Dermis blood vessel endothelial cell (primary cell): ENCODE results near the gene SEMA5A. TPM values are rescaled to one million over a fixed set of nuclear protein-coding genes. Genes with fewer than 3 reads are reported as not detected.
"Not testable (repeated sequence)": the region's sequence is repeated elsewhere in the genome, so short reads cannot be mapped to it uniquely, and the experiment has no call there.

Experiments used
- DNase-seq: peaks from one replicate; pipeline ENCODE4 v3.0.0; 2010
- total RNA-seq: library from RNA; depleted of rRNA; stranded (reverse); fragments of >200 nt; gene quantifications from 2 replicates; pipeline ENCODE4 v1.2.3, GENCODE V29; 2014

SEMA5A gene
- total RNA-seq, 1 donor from 2014 or later: 0.17 TPM

DNA sequence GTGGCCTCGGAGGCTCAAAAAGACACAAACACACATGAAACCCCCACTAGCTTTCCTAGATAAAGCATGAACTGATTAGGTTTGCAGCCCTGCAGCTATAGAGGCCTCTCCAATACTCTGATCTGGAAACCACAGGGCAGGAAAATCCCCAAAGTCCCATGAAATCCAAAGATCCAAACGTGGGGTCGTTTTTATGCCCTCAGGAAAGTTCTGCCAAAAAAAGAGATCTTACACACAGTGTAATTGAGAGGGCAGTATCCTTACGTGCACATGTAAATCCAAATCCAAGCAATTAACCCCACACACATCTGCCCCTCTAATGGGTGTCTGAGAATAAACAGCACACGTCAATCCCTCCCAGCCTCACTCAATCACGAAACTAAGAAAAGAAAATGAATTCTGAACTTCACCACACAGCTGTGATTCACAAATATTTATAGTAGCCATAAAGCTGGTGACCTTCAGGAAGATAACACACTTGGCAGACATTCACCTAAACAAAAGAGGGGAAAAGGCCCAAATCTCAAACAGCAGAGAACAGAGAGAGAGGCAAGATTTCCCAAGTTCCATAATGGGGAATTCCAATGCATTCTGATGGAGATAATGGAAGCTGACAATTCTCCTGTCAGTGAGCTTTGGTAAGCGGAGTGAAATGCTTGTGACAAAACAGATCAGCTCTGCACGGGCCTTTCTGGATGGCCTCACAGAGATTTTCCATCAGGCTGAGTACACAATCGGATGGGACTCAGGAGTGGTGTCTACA lies 114.2 kb downstream of the SEMA5A start:
- no peak for DNase-seq

DNA sequence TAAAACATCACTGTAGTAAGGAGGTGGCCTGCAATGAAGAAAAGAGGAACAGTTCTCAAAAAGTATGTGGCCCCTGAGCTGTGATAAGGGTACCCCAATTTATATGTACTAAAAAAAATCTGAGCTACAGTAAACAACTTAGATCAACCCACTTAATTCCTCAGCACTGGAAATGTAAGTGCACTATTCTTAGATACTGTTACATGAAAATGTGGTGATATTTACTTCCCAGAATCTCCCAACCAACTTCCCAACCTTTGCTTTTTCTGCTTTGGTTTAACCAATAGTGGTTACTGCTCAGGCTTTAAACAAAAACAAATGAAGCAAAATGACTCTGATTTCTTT lies 114.8 kb downstream of the SEMA5A start:
- DNase-seq: no peak

DNA sequence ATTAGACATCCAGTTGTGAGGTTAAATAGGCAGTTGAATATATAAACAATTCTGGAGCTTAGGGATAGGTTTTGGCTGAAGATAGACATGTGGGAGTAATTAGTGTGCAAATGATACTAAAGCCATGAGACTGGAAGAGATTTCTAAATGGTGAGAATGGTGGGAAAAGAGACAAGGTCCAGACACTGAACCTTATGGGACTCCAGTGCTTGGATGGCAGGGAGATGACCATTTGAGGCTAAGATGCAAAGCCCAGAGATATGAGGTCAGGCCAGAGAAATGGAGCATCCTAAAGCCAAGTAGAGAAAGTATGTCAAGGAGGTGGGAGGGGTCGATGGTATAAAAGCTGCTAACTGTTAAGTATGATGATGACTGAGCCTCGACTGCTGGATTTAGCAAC lies 115.6 kb downstream of the SEMA5A start:
- DNase-seq: no peak

DNA sequence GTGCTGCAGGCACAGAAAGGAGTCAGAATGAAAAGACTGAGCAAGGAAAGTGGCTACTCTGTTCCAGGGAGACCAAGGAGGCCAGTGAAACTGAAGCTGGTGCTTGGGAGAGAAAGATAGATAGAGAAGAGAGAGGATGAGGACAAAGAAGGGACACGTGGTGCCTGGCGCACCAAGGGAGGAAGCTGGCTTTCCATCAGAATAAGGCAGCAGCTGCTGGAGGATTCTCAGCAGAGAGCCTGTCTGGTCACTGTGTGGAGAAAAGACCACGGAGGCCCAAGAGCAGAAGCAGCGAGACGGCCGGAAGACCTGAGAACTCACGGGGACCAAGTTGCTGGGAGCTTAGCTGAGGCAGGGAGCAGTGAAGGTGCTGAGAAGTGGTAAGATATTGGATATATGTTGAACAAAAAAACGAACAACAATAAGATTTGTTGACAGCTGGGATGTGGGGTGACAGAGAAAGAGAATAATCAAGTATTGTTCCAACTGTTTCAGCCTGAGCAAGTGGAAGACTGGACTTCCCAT lies 116.1 kb downstream of the SEMA5A start:
- no peak for DNase-seq

DNA sequence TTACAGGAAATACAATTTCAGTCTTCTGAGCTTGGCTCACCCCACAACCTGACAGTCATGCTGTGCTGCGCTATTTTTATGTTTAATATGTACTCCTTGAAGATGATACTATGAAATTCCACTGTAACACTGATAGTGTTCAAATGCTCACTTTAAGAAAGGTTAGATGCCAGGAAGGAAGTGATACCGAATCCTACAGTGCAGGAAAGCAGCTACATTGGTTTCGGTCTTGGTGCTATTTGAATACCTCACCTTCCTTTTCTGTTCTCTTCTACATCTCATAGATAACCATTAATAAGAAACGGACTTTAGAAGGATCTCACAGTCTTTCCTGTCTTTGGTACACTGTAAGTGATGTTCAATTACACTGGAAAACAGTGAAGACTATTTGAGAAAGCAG lies 117.6 kb downstream of the SEMA5A start:
- DNase-seq: no peak

DNA sequence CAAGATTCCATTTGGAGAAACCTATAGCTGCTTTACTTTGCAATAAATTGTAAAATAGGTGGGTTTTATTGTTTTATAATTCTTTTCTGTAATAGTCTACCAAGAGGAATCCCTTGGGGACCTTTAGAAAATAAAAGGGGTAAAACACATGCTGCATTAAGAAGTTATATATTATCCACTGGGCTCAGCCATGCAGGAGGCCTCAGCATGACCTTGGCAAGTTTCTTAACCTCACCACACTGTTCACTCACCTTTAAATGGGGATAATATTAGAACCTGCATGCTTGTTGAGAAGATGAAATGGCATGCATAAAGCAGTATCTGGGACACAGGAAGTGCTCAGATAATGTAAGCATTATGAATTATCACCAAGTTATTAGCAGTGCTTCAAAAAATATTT lies 120.2 kb downstream of the SEMA5A start:
- DNase-seq: no peak

DNA sequence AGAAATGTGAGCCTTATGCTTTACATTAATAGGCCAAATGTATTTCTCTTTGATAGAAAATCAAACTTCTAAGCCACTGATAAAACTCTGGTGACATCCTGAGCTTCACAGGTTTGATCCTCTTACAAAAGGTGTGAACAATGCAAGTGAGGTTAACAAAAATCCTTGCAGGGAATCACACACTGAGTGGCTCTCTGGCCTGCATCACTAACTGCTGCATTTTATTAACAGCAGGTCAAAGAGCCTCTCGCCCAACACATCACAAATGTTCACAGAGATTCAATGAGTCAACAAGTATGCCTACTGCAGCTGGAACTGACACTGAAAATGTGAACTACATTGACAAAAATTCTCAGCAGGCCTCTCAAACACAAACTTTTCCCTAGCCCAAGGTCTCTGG lies 122.3 kb downstream of the SEMA5A start:
- DNase-seq: no peak

DNA sequence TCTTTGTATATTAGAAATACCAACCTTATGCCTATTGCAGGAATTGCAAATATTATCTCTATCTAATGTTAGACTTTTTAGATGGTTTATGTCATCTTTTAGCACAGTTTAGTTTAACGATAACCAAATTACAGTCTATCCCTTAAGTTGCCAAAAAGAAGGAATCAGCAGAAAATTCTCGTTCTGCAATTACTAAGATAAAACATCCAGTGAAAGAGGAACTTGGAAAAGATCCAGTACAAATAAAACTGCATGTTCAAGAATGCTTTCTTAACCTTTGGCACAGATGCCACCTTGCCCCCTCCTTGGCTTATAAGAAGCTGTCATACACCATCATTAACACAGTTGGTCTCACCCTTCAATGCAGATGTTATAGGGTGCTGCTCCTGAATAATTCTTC lies 124.0 kb downstream of the SEMA5A start:
- DNase-seq: no peak

DNA sequence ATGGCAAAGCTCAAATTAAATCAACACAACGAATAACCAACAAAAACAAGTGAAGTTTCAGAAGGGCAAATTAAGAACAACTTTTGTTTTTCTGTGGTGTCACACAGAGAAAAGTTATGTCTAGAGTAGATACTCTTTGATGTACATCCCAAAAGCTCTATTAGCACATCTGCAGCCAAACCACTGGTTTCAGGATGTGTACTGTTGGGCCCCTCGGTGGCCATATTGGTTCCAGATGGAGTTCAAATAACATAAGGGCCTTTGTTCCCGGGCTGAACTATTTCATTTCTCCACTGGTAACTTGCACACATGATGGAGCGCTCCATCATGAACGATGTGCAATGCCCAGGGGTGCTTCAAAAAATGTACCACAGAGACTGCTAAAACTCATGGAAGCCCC lies 126.1 kb downstream of the SEMA5A start:
- DNase-seq: no peak

DNA sequence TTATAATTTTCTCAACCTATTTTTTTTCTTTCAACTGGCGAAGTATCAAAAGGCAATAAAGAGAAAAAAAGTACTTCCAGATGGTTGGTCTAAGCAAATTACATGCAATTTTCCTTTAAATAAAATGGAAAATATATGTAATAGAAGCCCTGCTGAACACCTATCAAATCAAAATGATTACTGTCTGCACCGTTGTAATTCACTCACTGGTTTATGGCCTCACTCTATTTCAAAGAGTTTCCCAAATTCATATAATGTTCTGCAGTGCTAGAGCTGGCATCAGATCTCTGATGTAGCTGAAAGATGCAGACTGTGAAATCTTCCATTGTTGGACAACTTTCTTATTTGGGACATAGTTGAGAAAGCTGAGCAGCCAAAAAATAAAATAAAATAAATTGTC lies 130.3 kb downstream of the SEMA5A start:
- no peak for DNase-seq

DNA sequence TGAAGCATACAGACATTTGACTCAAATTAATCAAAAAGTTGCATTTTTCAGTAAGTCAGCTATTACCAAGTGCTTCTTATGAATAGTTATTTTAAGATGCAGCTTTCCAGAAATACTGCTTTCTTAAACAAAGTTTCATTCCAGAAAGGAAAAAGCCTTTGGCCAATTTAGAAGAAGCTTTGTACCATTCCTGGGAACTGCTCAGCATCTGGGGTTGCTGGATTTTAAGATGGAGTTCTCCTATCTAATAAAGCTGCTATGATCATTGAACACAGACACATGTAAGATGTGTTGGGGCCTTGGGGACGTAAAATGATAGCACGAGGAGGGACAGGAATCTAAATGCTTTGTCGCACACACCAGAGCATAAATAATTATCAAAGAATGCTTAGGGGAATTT lies 130.8 kb downstream of the SEMA5A start:
- DNase-seq: no peak

DNA sequence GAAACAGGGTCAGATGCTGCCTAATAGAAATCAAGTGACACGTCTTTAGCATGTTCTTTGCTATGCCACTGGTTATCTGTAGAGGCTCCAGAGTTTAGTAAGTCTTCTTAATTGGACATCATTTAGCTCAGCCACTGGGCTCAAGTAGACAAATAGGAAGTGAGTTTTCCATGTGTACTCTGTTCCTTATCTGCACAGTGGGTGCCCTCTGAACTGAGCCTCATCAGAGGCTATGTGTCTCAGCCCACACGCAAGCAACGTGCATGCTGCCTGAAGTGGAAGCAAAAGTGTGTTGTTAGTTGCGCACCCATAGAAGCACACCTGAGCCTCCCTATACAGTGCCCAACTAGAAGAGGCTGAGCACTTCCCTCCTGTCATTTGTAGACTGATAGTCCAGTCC lies 134.7 kb downstream of the SEMA5A start:
- DNase-seq: no peak

DNA sequence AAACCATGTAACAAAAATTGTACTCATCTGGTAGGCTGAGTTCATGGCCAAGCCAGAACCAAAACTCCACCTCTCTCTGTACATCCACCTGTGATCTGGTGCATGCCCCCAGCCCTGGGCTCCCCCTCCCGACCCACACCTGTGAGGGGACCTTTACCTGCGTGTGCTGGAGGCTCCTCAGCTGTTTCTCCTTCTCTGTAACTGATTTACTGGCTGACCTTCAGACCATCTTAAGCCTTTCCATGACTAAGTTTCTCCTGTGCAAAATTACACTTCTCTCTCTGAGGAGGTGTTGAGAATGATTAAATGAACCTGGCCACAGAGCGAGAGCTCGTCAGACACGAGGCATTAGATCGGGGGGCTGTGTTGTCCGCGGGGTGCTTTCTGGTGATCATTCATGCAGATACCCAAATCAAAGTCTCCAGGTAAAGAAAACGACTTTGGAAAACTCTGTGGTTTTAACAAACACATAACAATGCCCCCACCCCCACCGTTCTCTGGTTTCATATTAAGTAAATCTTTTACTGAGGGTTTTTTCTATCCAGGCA lies 136.4 kb downstream of the SEMA5A start:
- no peak for DNase-seq

DNA sequence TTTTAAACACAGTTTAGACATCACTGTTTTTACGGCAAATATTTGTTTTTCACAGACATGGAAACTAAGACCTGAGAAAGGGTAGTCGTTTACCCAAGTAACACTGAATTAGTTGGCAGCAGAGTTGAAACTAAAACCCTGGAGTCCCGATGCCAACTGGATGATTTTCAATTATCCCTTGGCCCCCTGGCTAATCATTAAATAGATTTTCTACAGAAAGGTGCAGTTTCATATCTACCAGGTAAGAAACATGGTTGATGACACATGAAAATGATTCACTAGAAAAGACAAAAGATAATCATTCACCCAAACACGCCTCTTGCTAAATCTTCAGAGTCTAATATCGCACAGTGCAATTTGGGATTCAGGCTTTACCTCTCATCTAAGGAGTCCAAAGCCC lies 136.9 kb downstream of the SEMA5A start:
- DNase-seq: no peak

DNA sequence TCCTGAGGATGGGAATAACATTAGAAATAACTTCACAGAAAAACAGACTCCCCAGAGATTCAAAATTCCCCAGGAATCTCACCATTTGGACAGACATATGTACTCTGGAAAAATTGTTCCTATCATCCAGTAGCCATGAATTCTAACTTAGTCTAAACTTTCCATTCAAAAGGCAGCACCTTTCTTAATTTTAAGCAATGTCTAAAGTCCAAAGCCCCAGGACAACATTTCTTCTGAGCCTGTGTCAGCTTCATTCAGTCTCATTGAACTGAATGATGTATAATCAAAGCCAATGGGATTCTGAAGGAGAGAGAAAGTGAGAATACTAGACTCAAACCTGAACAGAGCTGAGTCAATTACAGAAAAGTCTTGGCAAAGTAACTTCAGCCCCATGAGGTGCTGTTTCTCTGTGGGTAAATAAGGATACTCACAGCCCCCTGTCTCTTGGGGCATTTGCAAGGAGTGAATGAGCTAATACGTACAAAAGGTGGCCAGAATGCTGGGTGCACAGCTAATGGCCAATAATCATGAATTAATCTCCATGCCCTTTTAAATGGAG lies 140.6 kb downstream of the SEMA5A start:
- DNase-seq: no peak

DNA sequence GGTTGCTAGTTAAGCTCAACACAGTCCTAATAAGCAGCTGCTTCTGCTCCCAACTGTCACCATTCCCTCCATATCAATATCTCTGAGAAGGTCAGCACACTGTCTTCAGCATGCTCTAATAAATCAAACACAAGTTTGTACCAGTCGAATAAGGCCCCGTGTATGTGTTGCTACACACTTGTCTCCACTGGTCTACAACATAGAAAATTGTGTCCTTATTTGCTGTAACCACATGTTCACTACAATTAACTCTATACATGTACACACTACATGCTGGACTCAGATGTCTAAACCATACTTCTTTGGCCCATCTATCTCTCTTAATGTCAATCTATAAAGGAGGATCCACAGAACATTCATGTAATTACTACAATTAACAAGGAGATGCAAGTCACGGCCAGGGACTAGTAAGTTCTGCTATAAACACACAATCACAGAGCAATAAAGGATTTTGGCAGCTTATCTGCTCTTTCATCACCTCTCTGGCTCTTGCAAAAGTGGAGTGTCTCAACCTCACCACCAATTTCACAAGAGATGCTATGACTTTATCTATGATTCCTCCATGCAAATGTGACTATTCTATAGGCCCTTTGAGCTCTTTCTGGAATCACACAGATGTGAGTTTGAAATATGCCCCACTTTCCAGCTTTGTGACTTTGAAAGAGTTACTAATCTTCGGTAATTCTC lies 143.9 kb downstream of the SEMA5A start:
- DNase-seq: no peak

DNA sequence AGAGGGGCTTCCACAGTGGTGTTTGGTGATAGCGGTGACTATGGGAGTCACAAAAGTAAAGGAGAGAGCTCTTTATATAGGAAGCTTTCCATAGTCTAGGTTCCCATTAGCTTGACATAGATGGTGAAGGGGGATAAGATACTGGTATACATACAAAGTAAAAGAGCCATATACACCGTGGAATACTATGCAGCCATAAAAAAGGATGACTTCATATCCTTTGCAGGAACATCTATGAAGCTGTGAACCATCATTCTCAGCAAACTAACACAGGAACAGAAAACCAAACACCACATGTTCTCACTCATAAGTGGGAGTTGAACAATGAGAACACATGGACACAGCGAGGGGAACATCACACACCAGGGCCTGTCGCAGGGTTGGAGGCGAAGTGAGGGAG lies 146.1 kb downstream of the SEMA5A start:
- DNase-seq: not testable (repeated sequence)

DNA sequence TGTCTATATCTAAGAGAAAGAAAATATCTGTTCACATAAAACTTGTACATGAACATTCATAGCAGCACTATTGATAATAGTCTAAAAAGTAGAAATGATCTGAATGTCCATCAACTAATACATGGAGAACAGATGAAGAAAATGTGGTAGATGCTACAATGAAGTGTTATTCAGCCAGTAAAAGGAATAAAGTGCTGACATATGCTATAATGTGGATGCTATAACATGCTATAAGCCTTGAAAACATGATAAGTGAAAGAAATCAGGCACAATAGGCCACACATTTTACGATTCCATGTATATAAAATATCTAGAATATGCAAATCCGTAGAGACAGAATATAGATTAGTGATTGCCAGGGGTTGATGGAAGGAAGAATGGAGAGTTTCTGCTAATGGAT lies 146.8 kb downstream of the SEMA5A start:
- no peak for DNase-seq

DNA sequence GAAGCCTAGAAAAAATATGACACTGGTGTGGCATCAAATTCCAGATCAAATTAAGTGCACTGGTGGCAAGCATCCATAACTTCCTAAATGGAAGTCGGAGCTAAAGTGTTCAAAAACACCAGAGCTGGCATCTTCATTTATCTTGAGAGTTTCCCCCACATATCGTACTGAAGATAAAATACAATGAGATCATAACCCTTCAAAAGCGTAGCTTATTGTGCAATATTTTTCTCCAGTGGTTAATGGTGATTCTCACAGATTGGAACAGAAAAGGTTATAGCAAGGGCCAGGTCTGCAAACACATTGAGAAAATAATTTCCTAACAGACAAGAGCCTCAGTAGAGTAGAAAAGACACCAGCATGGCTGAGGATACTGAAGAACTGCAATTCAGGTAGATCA lies 147.6 kb downstream of the SEMA5A start:
- no peak for DNase-seq

DNA sequence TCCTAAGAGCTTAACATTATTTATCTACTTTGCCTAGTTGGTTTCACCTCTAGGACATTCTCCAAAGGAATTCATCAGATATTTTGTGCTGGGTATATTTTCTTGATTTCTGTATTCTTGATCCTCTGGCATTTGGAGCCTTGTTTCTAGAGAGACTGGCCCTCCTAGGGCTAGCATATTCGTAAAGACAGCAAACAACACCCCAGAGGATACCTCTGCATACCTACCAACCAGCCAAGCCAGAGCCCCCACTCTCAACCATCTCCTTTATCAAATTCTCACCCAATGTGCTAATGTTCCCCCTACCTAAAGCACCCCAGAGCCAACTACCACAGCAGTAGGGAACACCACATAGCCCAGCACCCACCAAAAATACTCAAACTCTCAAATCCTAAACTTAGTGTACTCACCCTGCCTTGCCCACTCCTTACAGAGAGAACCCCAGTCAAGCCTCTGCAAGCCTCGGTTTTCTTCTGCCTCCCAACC lies 149.5 kb downstream of the SEMA5A start:
- no peak for DNase-seq

DNA sequence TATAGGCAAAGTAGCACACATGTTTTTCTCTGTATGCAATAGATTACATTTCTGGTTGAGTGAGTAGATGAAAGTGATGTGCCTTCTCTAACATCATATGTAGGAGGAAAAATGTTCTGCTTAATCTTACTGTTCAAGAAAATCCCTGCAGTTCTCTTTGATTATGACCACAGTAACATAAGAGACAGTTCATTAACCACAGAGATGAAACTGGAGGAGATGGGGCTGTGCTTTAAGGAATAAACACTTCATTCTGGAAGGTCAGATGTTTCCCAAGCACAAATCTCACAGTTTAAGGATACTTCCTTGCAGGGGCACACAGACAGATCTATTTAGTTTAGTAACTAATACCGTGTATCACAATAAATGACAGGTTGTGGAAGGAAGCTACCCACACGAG lies 150.2 kb downstream of the SEMA5A start:
- DNase-seq: no peak

DNA sequence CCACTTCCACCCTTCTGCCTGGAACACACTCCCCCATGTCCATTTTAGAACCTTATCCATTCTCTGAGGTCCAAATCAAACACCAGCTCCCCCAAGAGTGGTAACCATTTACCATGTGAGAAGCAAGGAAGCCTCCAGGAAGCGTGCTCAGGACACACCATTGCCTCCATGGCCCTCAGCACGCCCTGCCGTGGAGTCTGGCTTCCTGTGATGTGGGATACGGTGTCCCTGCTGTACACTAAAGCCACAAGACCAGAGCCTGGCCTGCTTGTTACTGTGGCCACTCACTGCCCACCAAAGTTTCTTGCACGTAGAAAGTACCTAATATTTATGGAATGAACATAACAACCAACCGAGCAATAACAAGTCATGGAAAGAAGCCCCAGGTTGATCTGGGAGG lies 151.7 kb downstream of the SEMA5A start:
- no peak for DNase-seq

DNA sequence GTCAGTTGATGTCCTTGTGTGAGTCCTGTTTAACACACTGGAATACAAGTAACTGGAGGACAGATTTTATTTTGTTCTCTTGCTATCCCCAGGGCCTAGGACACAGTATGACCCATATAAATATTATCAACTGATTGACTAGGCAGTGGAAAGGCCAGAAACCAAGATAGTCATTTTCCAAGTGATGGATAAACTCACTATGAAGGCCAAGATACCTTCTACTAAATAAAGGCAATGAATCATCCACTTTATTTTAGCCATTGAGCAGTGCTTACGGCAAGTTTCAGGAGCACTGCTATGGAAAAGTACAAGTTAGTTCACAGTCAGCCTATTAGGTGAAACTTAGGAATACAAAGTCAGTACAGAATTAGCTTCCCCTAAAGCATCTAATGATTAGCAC lies 153.2 kb downstream of the SEMA5A start:
- no peak for DNase-seq

DNA sequence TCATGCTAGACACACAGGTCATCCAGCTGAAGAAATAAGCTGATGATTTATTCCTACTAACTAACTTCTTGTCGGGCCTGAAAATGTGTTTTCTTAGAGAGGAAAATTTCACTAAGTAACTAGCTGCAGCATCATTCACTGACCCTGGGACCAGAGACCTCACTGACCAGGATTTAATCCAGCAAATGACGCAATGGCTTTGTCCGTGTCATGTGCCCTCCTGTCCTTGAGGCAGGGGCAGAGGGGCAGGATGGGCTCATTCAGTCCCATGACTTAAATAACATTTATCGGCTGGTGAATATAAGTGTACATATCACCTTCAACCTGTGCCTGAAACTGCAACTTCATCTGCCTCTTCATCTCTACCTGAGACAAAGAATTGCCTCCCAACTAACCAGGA lies 154.8 kb downstream of the SEMA5A start:
- DNase-seq: no peak
